Activated naive CD8-positive, alpha-beta T cell treated with anti-CD3 and anti-CD28 coated beads, Interleukin-2, amount 50 U/mL, for 24 hours (primary cell): ENCODE results near the gene VN1R2.
"Not testable (repeated sequence)": the region's sequence is repeated elsewhere in the genome, so short reads cannot be mapped to it uniquely, and the experiment has no call there.

Experiments
- ATAC-seq: fragments of 150-1000 bp; cut with Tn5 transposase; one replicate; pipeline ENCODE4 v1.10.0; 2021
- DNase-seq: peaks from one replicate; pipeline ENCODE4 v3.0.0; 2021
- H3K27ac Mint-ChIP-seq: one replicate; pipeline ENCODE4 v1.8.0; 2021; ENCODE audit warnings: mild to moderate bottlenecking, mixed read lengths
- H3K27me3 Mint-ChIP-seq: one replicate; pipeline ENCODE4 v1.8.0; 2021; ENCODE audit warnings: mixed read lengths
- H3K36me3 Mint-ChIP-seq: one replicate; pipeline ENCODE4 v1.8.0; 2021; ENCODE audit warnings: low read depth, mixed read lengths
- H3K4me1 Mint-ChIP-seq: one replicate; pipeline ENCODE4 v1.8.0; 2021; ENCODE audit warnings: mixed read lengths
- H3K4me3 Mint-ChIP-seq: one replicate; pipeline ENCODE4 v1.8.0; 2021; ENCODE audit warnings: mild to moderate bottlenecking, moderate library complexity, mixed read lengths
- H3K9me3 Mint-ChIP-seq: one replicate; pipeline ENCODE4 v1.8.0; 2021; ENCODE audit warnings: mixed read lengths

Gene VN1R2

DNA sequence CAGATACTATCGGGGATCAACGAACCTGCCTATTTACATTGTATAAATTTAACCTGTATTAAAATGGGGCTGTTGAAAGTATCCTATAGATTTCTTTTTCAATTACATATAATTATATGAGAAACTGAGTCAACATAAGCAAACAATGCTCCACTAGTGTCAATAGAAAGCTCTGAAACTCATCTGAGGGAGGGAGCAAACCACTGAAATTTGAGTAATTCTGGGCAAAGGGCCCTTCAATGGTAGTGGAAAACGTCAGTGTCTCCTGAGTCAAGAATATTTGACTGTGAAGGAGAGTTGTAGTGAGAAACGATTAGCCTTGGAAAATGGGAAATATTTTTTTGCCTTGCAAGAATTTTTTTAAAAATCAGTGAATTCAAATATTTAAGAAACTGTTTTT, 27.0 kb downstream of the VN1R2 start:
- ATAC-seq (no peak), DNase-seq (no peak)
- H3K27ac Mint-ChIP-seq = no peak overlapping the region
- H3K9me3 Mint-ChIP-seq = peaks cover 24% of the 10 kb centered on the region
- no peaks in the 10 kb centered on the region for H3K27me3 Mint-ChIP-seq
- H3K4me1 Mint-ChIP-seq = no peaks in the 10 kb centered on the region
- peaks cover 1% of the 10 kb centered on the region for H3K36me3 Mint-ChIP-seq
- no peak overlapping the region for H3K4me3 Mint-ChIP-seq

DNA sequence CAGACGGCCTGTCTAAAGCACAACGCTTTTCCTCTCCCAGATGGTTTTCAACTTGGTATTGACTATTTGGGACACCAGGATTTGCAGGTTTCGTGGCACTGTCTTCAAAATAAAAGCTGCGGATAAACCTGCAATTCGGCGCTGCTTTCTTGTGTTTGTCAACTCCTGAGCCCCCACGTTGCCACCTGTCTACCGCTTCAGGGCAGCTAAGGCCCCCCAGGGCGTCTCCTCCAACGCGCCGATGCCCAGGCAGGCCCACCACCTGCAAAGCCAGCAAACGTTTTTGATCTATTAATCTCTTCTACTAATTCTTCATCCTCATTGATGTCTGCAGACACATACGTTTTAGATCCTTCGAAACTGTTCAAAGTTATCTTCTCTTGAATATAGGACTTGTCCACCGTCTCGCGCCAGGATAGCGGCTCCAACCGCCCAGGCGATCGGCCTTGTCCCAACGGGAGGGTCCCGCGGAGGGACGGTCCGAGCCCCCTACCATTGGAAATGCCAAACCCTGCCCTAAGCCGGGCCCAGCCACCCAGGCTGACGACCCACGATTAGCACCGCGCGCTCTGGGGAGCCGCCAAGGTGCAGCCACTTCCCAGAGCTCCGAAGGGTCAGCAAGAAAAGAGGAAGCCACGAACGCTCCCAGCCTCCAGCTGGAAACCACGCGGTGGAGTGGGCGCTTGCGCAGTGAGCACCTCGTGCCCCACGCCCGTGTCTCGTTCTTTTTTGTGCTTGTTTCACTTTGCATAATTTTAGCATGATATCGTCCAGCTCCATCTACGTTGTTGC, 32.9 kb downstream of the VN1R2 start:
- DNase-seq = no peak
- Mint-ChIP-seq H3K4me3 (no peak overlapping the region), H3K4me1 (no peaks in the 10 kb centered on the region), H3K27me3 (no peaks in the 10 kb centered on the region), H3K9me3 (peaks cover 46% of the 10 kb centered on the region), H3K36me3 (peaks cover 5% of the 10 kb centered on the region), H3K27ac (no peak overlapping the region)
- no peak for ATAC-seq

DNA sequence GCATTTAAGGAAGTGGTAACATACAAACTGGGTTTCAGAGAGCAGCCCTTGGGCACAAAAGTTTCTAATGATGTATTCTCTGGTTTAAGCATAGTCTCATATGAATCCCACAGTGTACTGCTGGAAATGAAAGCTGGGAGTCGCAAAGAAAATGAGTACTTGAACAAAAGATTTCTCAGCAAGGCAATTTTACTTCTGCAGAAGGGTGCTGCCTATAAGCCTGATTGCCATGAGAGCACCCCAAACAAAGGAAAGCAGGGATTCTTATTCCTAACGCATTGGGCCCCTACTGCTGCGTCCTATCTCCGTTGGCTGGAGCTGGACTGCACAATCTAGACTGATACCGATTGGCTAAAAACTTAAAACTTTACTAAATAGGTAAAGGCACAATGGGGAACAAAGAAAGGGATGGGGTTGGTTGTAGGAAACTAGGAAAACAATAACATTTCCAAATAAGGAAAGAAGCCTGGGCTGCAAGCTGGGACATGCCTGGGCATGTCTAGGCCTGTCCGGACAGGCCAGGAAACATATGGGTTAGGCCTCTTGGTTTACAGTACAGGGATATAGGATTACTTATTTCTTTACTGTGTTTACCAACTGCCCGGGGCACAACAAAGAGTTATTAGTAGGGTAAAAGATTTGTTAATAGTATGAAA, 36.8 kb downstream of the VN1R2 start:
- Mint-ChIP-seq H3K27ac (no peak overlapping the region), H3K9me3 (peaks cover 41% of the 10 kb centered on the region), H3K36me3 (peaks cover 5% of the 10 kb centered on the region), H3K4me1 (no peaks in the 10 kb centered on the region), H3K27me3 (no peaks in the 10 kb centered on the region), H3K4me3 (no peak overlapping the region)
- no peak for DNase-seq
- ATAC-seq = no peak

DNA sequence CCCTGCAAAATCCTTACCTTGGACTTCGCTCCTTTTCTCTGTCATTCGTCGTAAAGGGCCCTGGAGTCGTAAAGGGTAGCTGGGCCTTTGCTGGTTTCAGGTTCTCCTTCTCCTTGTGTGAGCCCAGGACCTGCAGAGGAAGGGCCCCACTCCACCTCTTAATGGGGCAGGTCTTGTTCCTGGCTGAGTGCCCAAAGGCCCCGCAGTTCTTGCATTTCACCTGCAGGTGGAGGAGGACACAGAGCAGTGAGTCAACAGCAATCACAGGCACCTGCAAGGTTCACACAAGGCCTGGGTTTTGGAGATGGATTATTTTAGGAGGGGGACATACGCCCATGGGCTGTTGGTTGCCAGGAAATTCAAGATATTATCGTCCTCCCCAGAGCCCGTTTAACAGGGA, 43.2 kb downstream of the VN1R2 start:
- not testable (repeated sequence) for H3K36me3 Mint-ChIP-seq, H3K27ac Mint-ChIP-seq, ATAC-seq, H3K4me3 Mint-ChIP-seq, DNase-seq, H3K4me1 Mint-ChIP-seq, H3K27me3 Mint-ChIP-seq
- peaks cover 35% of the 10 kb centered on the region for H3K9me3 Mint-ChIP-seq

DNA sequence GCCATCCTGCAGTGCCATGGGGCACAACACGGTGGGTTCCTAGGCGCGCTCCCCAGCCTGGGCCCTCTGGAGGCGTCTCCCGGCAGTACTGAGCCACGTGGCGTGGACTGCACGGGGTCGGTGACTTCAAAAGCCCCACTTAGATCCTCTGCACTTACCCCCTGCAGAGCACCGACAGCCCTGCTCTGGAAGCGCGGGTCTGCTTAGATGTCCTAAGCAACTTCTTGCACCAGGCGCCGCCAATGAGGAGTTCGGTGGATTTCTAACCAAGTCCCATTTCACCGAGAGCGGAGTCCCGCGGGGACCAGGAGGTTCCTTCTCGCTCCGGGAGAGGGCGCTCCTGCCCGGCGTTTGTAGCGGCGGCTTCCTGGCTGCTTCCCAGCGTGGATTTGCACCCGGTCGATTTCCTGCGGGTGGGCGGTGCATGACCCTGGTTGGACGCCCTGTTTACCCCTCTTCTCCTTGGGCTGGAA, 50.3 kb downstream of the VN1R2 start:
- H3K4me1 Mint-ChIP-seq = no peaks in the 10 kb centered on the region
- DNase-seq (peak; percentile 5), ATAC-seq (no peak)
- H3K27ac Mint-ChIP-seq = no peak overlapping the region
- H3K36me3 Mint-ChIP-seq = peaks cover 15% of the 10 kb centered on the region
- peaks cover 50% of the 10 kb centered on the region for H3K9me3 Mint-ChIP-seq
- peaks cover 26% of the 10 kb centered on the region for H3K27me3 Mint-ChIP-seq
- no peak overlapping the region for H3K4me3 Mint-ChIP-seq
